Small intestine (tissue), 7 donors: ENCODE data around the gene SH2D3A. TPM values are rescaled to one million over a fixed set of nuclear protein-coding genes. Genes with fewer than 3 reads are reported as not detected.
A peak's percentile ranks its signal among the peaks of the same experiment; 100 is the strongest.
"Not testable (repeated sequence)": the region's sequence is repeated elsewhere in the genome, so short reads cannot be mapped to it uniquely, and the experiment has no call there.

Source experiments
- DNase-seq, 2 donors: peaks; one replicate each; pipeline versions ENCODE4 v3.0.0 to v3.0.0-alpha.2; 2013
- FAIRE-seq: peaks from 2 replicates; lab custom pipeline; 2012; peaks lifted over from hg19 to GRCh38; lab: Jason Lieb, UNC
- H3K27ac ChIP-seq, 3 donors: one replicate each; pipeline ENCODE4 v1.5.1; 2013; ENCODE audit warnings: low read length in 2 of 3, mild to moderate bottlenecking in 2 of 3, control low read depth in 1 of 3, inconsistent platforms in 1 of 3, low read depth in 1 of 3, moderate library complexity in 1 of 3
- H3K27me3 ChIP-seq, 3 donors: one replicate each; pipeline ENCODE4 v1.6.1; 2013; ENCODE audit warnings: low read length in 3 of 3, inconsistent platforms in 1 of 3; ENCODE audit not compliant: control insufficient read depth in 3 of 3, insufficient read depth in 3 of 3
- H3K36me3 ChIP-seq, 3 donors: one replicate each; pipeline ENCODE4 v1.6.1; 2013; ENCODE audit warnings: low read length in 3 of 3, inconsistent platforms in 1 of 3, low read depth in 1 of 3, mild to moderate bottlenecking in 1 of 3, moderate library complexity in 1 of 3; ENCODE audit not compliant: control insufficient read depth in 3 of 3, insufficient read depth in 2 of 3
- H3K4me1 ChIP-seq, 3 donors: one replicate each; pipeline ENCODE4 v1.6.1; 2013; ENCODE audit warnings: low read length in 2 of 3, inconsistent platforms in 1 of 3, low read depth in 1 of 3, mild to moderate bottlenecking in 1 of 3, moderate library complexity in 1 of 3; ENCODE audit not compliant: control insufficient read depth in 3 of 3, insufficient read depth in 2 of 3
- H3K4me3 ChIP-seq, 3 donors: one replicate each; pipeline ENCODE4 v1.5.1; 2013; ENCODE audit warnings: low read length in 3 of 3, control low read depth in 1 of 3, inconsistent platforms in 1 of 3, low read depth in 1 of 3, mild to moderate bottlenecking in 1 of 3, moderate library complexity in 1 of 3
- H3K9me3 ChIP-seq, 2 donors: one replicate each; pipeline ENCODE4 v1.6.1; 2013; ENCODE audit warnings: low read depth in 1 of 2, low read length in 1 of 2; ENCODE audit not compliant: control insufficient read depth in 2 of 2, insufficient read depth in 1 of 2
- WGBS, 3 donors: extraction: QIAGEN DNeasy Blood & Tissue Kit; methylation state at CpG; one replicate each; pipeline ENCODE4 v1.1.7; 2013; 5-methylcytosine and 5-hydroxymethylcytosine counted together
- polyA plus RNA-seq, 4 donors: library from polyadenylated mRNA; stranded (reverse) in 3 of 4; unstranded in 1 of 4; fragments of 200-250 nt in 3 of 4; fragments of 120-200 nt in 1 of 4; gene quantifications; one replicate each; pipeline versions ENCODE4 v1.2.1 to v1.2.3, GENCODE V29; 2013
- donor health status: healthy with polysubstance abuse.
- donor health status: control.
- donor health status: control.
- donor health status: Bipolar disorder and iron deficiency.
- donor health status: healthy.

The SH2D3A gene
- polyA plus RNA-seq, 4 donors, result 23.9 to 71.6 (median 42.1) TPM

GRCh38 chr19:6806488-6806887, 39.3 kb upstream of the SH2D3A start:
- H3K4me3 ChIP-seq, result no peak overlapping the region
- DNase-seq (no peak), FAIRE-seq (no peak)
- H3K9me3 ChIP-seq, result no peaks in the 10 kb centered on the region
- H3K27me3 ChIP-seq, result peaks cover 0 to 5% (median 0%) of the 10 kb centered on the region in 3 donors
- H3K27ac ChIP-seq, result no peak overlapping the region
- 84 to 93% (median 86%) methylated on average over 4 of the region's 4 CpGs for WGBS, 3 donors
- H3K4me1 ChIP-seq, result no peaks in the 10 kb centered on the region
- H3K36me3 ChIP-seq, result no peaks in the 10 kb centered on the region

- no peaks in the 10 kb centered on the region for H3K36me3 ChIP-seq
- WGBS, 3 donors, result 62 to 69% (median 69%) methylated on average over 8 of the region's 8 CpGs
- H3K4me1 ChIP-seq, result no peaks in the 10 kb centered on the region
- peaks cover 0 to 5% (median 0%) of the 10 kb centered on the region in 3 donors for H3K27me3 ChIP-seq
- H3K9me3 ChIP-seq, result no peaks in the 10 kb centered on the region
- no peak overlapping the region for H3K4me3 ChIP-seq
- FAIRE-seq, result no peak
- H3K27ac ChIP-seq, result no peak overlapping the region
- no peak for DNase-seq
Observed at GRCh38 chr19:6803036-6803404, 35.8 kb upstream of the SH2D3A start.

GRCh38 chr19:6802336-6803035, 35.3 kb upstream of the SH2D3A start:
- Histone ChIP-seq H3K9me3 (no peaks in the 10 kb centered on the region), H3K27me3 (peaks cover 0 to 5% (median 0%) of the 10 kb centered on the region in 3 donors), H3K4me3 (no peak overlapping the region), H3K36me3 (no peaks in the 10 kb centered on the region), H3K27ac (peak overlapping the region in 2 of 3 donors; percentile 30 to 61), H3K4me1 (no peaks in the 10 kb centered on the region)
- 50 to 58% (median 51%) methylated on average over 9 of the region's 9 CpGs for WGBS, 3 donors
- peak in 1 of 2 donors; percentile 25 for DNase-seq
- FAIRE-seq, result no peak

GRCh38 chr19:6801485-6802086, 34.4 kb upstream of the SH2D3A start:
- Histone ChIP-seq H3K4me3 (peak overlapping the region in 2 of 3 donors; percentile 16 to 26), H3K27me3 (peaks cover 0 to 5% (median 0%) of the 10 kb centered on the region in 3 donors), H3K4me1 (no peaks in the 10 kb centered on the region), H3K27ac (peak overlapping the region in 2 of 3 donors; percentile 6 to 79), H3K9me3 (no peaks in the 10 kb centered on the region), H3K36me3 (no peaks in the 10 kb centered on the region)
- DNase-seq (peak; percentile 50 to 57), FAIRE-seq (no peak)
- WGBS, 3 donors, result 5 to 11% (median 7%) methylated on average over 18 to 19 of the region's 19 CpGs

GRCh38 chr19:6800991-6801484, 33.8 kb upstream of the SH2D3A start:
- no peaks in the 10 kb centered on the region for H3K36me3 ChIP-seq
- H3K27me3 ChIP-seq, result peaks cover 0 to 5% (median 0%) of the 10 kb centered on the region in 3 donors
- H3K9me3 ChIP-seq, result no peaks in the 10 kb centered on the region
- peak overlapping the region in 1 of 3 donors; percentile 63 for H3K27ac ChIP-seq
- H3K4me3 ChIP-seq, result peak overlapping the region in 2 of 3 donors; percentile 16 to 26
- no peaks in the 10 kb centered on the region for H3K4me1 ChIP-seq
- DNase-seq, result no peak
- 30 to 40% (median 33%) methylated on average over 10 of the region's 10 CpGs for WGBS, 3 donors
- FAIRE-seq, result no peak

DNA sequence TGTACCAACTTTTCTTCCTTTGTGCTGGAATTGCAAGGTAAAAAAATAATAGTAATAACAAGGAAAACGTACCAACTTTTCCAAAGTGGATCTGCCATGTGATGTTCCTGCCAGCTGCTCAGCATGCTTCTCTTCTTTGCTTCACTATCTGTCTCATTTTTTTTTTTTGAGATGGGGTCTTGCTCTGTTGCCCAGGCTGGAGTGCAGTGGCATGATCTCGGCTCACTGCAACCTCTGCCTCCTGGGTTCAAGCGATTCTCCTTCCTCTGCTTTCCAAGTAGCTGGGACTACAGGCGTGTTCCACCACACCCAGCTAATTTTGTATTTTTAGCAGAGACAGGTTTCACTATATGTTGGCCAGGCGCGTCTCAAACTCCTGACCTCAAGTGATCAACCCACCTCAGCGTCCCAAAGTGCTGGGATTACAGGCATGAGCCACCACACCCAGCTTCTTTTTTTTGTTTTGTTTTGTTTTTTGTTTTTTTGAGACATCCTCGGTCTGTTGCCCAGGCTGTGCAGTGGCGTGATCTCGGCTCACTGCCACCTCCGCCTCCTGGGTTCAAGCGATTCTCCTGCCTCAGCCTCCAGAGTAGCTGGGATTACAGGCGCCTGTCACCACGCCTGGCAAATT, 33.0 kb upstream of the SH2D3A start:
- not testable (repeated sequence) for H3K4me3 ChIP-seq, FAIRE-seq, H3K9me3 ChIP-seq, H3K27ac ChIP-seq, H3K36me3 ChIP-seq, DNase-seq, H3K4me1 ChIP-seq, H3K27me3 ChIP-seq
- 64 to 77% (median 71%) methylated on average over 14 of the region's 14 CpGs for WGBS, 3 donors

- DNase-seq (no peak), FAIRE-seq (no peak)
- no peak overlapping the region for H3K4me3 ChIP-seq
- H3K27me3 ChIP-seq, result peaks cover 0 to 5% (median 0%) of the 10 kb centered on the region in 3 donors
- 73 to 78% (median 76%) methylated on average over 9 of the region's 9 CpGs for WGBS, 3 donors
- no peak overlapping the region for H3K27ac ChIP-seq
- peaks cover 0 to 4% of the 10 kb centered on the region in 2 donors for H3K9me3 ChIP-seq
- no peaks in the 10 kb centered on the region for H3K36me3 ChIP-seq
- H3K4me1 ChIP-seq, result no peaks in the 10 kb centered on the region
Observed at GRCh38 chr19:6797646-6798045, 30.4 kb upstream of the SH2D3A start.

- Histone ChIP-seq H3K27ac (no peak overlapping the region), H3K4me3 (no peak overlapping the region), H3K36me3 (no peaks in the 10 kb centered on the region), H3K4me1 (no peaks in the 10 kb centered on the region), H3K27me3 (no peaks in the 10 kb centered on the region), H3K9me3 (peaks cover 0 to 4% of the 10 kb centered on the region in 2 donors)
- WGBS, 3 donors, result 92 to 94% (median 92%) methylated on average over 4 of the region's 4 CpGs
- DNase-seq (no peak), FAIRE-seq (no peak)
Observed at GRCh38 chr19:6796278-6796677, 29.0 kb upstream of the SH2D3A start.
